SK-N-SH (cell line): ENCODE measurements around the gene NSD1. TPM values are rescaled to one million over a fixed set of nuclear protein-coding genes. Genes with fewer than 3 reads are reported as not detected.

Source experiments
- CTCF ChIA-PET: fragments of 300-600, 350-600 bp; formaldehyde crosslinking; extraction: SDS; loops from one replicate; lab custom pipeline; 2021; lab: Yijun Ruan, JAX
- POLR2A ChIA-PET: fragments of 350-600 bp; sonication (Branson Sonifier 250); formaldehyde crosslinking; extraction: SDS; loops from one replicate; lab custom pipeline; 2020; ENCODE audit warnings: antibody characterized with exemption, inconsistent platforms; lab: Yijun Ruan, JAX
- DNase-seq: peaks from one replicate; pipeline ENCODE4 v3.0.0; 2012
- H2AFZ ChIP-seq: fragments of 200-600 bp; sonication (generic); 2 replicates; pipeline ENCODE4 v1.8.1; 2016; ENCODE audit warnings: antibody characterized with exemption, mild to moderate bottlenecking, low read depth
- H3F3A ChIP-seq: fragments of 200-600 bp; sonication (generic); replicated peaks from 2 replicates; pipeline ENCODE3; 2016; ENCODE audit warnings: antibody characterized with exemption, mild to moderate bottlenecking; ENCODE audit not compliant: insufficient read depth
- H3K27ac ChIP-seq, 2 experiments: fragments of 200-500 bp in 1 of 2; fragments of 200-600 bp in 1 of 2; sonication (Bioruptor generic) in 1 of 2; sonication (generic), shearing (Covaris generic) in 1 of 2; 2 replicates each; pipeline versions ENCODE4 v1.5.1 to v1.6.1; 2014 to 2016; ENCODE audit warnings: low read depth in 2 of 2, inconsistent platforms in 1 of 2, low read length in 1 of 2, mild to moderate bottlenecking in 1 of 2, mixed read lengths in 1 of 2
- H3K27me3 ChIP-seq: fragments of 200-600 bp; sonication (generic), shearing (Covaris generic); 2 replicates; pipeline ENCODE4 v1.6.1; 2016; ENCODE audit warnings: mixed run types; ENCODE audit not compliant: insufficient read depth
- H3K36me3 ChIP-seq, 2 experiments: fragments of 200-500 bp in 1 of 2; fragments of 200-600 bp in 1 of 2; sonication (Bioruptor generic) in 1 of 2; sonication (generic) in 1 of 2; replicated peaks in 1 of 2; 2 replicates each; pipeline versions ENCODE3 to v1.5.1; 2014 to 2016; ENCODE audit warnings: low read length in 1 of 2, mild to moderate bottlenecking in 1 of 2; ENCODE audit not compliant: insufficient read depth in 2 of 2, control insufficient read depth in 1 of 2
- H3K4me1 ChIP-seq, 2 experiments: fragments of 200-500 bp in 1 of 2; fragments of 200-600 bp in 1 of 2; sonication (Bioruptor generic) in 1 of 2; sonication (generic), shearing (Covaris generic) in 1 of 2; 2 replicates each; pipeline versions ENCODE4 v1.5.1 to v1.6.1; 2014 to 2016; ENCODE audit warnings: low read depth in 1 of 2, low read length in 1 of 2, mixed run types in 1 of 2; ENCODE audit not compliant: insufficient read depth in 2 of 2, control insufficient read depth in 1 of 2
- H3K4me2 ChIP-seq: fragments of 200-600 bp; sonication (generic), shearing (Covaris generic); 2 replicates; pipeline ENCODE4 v1.6.1; 2017; ENCODE audit warnings: mixed run types
- H3K4me3 ChIP-seq, 2 experiments: fragments of 200-500 bp in 1 of 2; fragments of 200-600 bp in 1 of 2; sonication (Bioruptor generic) in 1 of 2; sonication (generic), shearing (Covaris generic) in 1 of 2; 2 replicates each; pipeline versions ENCODE4 v1.5.1 to v1.8.1; 2014 to 2016; ENCODE audit warnings: low read depth in 2 of 2, inconsistent platforms in 1 of 2, low read length in 1 of 2, mild to moderate bottlenecking in 1 of 2, mixed read lengths in 1 of 2, moderate library complexity in 1 of 2
- H3K79me2 ChIP-seq: fragments of 200-600 bp; sonication (generic); 2 replicates; pipeline ENCODE4 v1.8.1; 2017; ENCODE audit warnings: mild to moderate bottlenecking; ENCODE audit not compliant: insufficient read depth
- H3K9ac ChIP-seq: fragments of 200-600 bp; sonication (generic); 2 replicates; pipeline ENCODE4 v1.6.1; 2017; ENCODE audit warnings: mixed run types
- H3K9me2 ChIP-seq: fragments of 200-600 bp; sonication (generic); 2 replicates; pipeline ENCODE4 v1.6.1; 2017; ENCODE audit warnings: mixed run types
- H3K9me3 ChIP-seq: fragments of 200-600 bp; sonication (generic); 2 replicates; pipeline ENCODE4 v1.6.1; 2017; ENCODE audit warnings: mixed run types, mild to moderate bottlenecking, moderate library complexity
- H4K20me1 ChIP-seq: fragments of 200-600 bp; sonication (generic); 2 replicates; pipeline ENCODE4 v1.6.1; 2017; ENCODE audit warnings: mild to moderate bottlenecking, mixed run types; ENCODE audit not compliant: insufficient read depth
- CHD2 ChIP-seq: fragments of 150-350 bp; IDR thresholded peaks from 2 replicates; pipeline ENCODE4 v1.6.1; 2018; ENCODE audit warnings: low read length; ENCODE audit not compliant: partially characterized antibody
- ELF1 ChIP-seq: IDR thresholded peaks from 2 replicates; pipeline ENCODE4 v1.4.0; 2012
- FOSL2 ChIP-seq: IDR thresholded peaks from 2 replicates; pipeline ENCODE4 v1.4.0; 2012; ENCODE audit warnings: low read depth, mild to moderate bottlenecking, moderate library complexity, borderline replicate concordance
- FOXJ3 ChIP-seq: sonication (generic); formaldehyde crosslinking; IDR thresholded peaks from 2 replicates; pipeline ENCODE4 v1.5.1; 2020; ENCODE audit warnings: mild to moderate bottlenecking, missing genetic modification reagents
- FOXM1 ChIP-seq: IDR thresholded peaks from 2 replicates; pipeline ENCODE4 v1.4.0; 2012; ENCODE audit warnings: low read depth, mild to moderate bottlenecking
- GATA2 ChIP-seq: sonication (generic); formaldehyde crosslinking; IDR thresholded peaks from 2 replicates; pipeline ENCODE4 v1.5.0; 2020; ENCODE audit warnings: mild to moderate bottlenecking, missing genetic modification reagents
- MEF2A ChIP-seq: IDR thresholded peaks from 2 replicates; pipeline ENCODE4 v1.4.0; 2012; ENCODE audit warnings: low read depth, borderline replicate concordance
- MXI1 ChIP-seq: IDR thresholded peaks from 2 replicates; pipeline ENCODE4 v1.6.1; 2012; ENCODE audit warnings: mild to moderate bottlenecking, low read depth, low read length, improper control_type of control experiment
- POLR2AphosphoS5 ChIP-seq: IDR thresholded peaks from 2 replicates; pipeline ENCODE4 v1.6.1; 2012; ENCODE audit warnings: low read depth, low read length
- RFX5 ChIP-seq: IDR thresholded peaks from 2 replicates; pipeline ENCODE4 v1.6.1; 2012; ENCODE audit warnings: mild to moderate bottlenecking, improper control_type of control experiment, low read length
- SIN3A ChIP-seq: IDR thresholded peaks from 2 replicates; pipeline ENCODE4 v1.6.1; 2012; ENCODE audit warnings: low read depth, mild to moderate bottlenecking, low read length, moderate library complexity, borderline replicate concordance
- SMC3 ChIP-seq: IDR thresholded peaks from 2 replicates; pipeline ENCODE4 v1.6.1; 2012; ENCODE audit warnings: low read depth, low read length, improper control_type of control experiment
- TCF12 ChIP-seq: IDR thresholded peaks from 2 replicates; pipeline ENCODE4 v1.4.0; 2012
- TEAD4 ChIP-seq: IDR thresholded peaks from 2 replicates; pipeline ENCODE4 v1.4.0; 2012; ENCODE audit warnings: mild to moderate bottlenecking, borderline replicate concordance; ENCODE audit not compliant: insufficient read depth
- YY1 ChIP-seq: IDR thresholded peaks from 2 replicates; pipeline ENCODE4 v1.4.0; 2012; ENCODE audit warnings: low read depth, mild to moderate bottlenecking
- WGBS: methylation state at CpG from one replicate; pipeline ENCODE4 v1.1.6; 2017; ENCODE audit warnings: low lambda C conversion rate; 5-methylcytosine and 5-hydroxymethylcytosine counted together
- polyA plus RNA-seq, 3 experiments: library from polyadenylated mRNA; depleted of rRNA; stranded (reverse); fragments of >200 nt; gene quantifications; 2 replicates each; pipeline ENCODE4 v1.2.3, GENCODE V29; 2012
- TF ChIP-seq, protein P1 (sequence below): fragments of 150-350 bp; IDR thresholded peaks from 2 replicates; pipeline ENCODE4 v1.6.1; 2016; ENCODE audit warnings: mild to moderate bottlenecking, low read depth, low read length
- TF ChIP-seq, protein P2 (sequence below): fragments of 200-600 bp; sonication (generic); IDR thresholded peaks from 2 replicates; pipeline ENCODE4 v1.6.1; 2017; ENCODE audit warnings: antibody characterized with exemption, mild to moderate bottlenecking, moderate library complexity
- TF ChIP-seq, protein P3 (sequence below): IDR thresholded peaks from 2 replicates; pipeline ENCODE4 v1.4.0; 2012; ENCODE audit warnings: low read depth
- TF ChIP-seq, protein P4 (sequence below): IDR thresholded peaks from 2 replicates; pipeline ENCODE4; 2012
- TF ChIP-seq, protein P5 (sequence below): fragments of 150-350 bp; IDR thresholded peaks from 2 replicates; pipeline ENCODE4 v1.6.1; 2017; ENCODE audit warnings: antibody characterized with exemption, low read length, low read depth, borderline replicate concordance

NSD1 gene
- polyA plus RNA-seq, 1 of the 3 experiments (the other 2 are of a cell fraction): 6.7 TPM

DNA sequence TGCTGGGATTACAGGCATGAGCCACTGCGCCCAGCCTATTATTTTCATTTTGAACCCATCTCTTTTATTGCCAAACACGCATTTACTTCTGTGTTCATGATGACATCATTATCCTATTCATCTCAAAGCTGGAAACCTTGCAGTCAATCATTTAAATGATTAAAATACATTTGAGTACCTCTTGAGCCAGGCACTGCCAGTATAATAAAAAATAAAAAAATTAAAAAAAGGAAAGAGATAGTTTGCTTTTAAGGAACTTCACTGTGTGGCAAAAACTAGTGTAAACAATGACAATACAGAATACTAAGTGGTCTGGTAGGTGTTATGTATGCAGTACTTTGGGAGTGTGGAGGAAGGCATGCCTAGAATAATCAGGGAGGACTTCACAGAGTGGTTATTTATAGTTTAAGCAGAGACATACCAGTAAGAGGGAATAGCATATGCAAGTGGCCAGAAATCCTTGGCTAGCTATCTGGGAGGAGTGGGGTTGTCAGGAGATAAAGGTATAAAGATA lies 8.6 kb downstream of the NSD1 start:
- POLR2A ChIA-PET: no interaction called here
- CTCF ChIA-PET: no interaction called here
- 93% methylated on average over 2 of the region's 2 CpGs for WGBS
- H3K9ac ChIP-seq: no peak overlapping the region
- no peak overlapping the region for H3K4me2 ChIP-seq
- no peak overlapping the region for H2AFZ ChIP-seq
- H3K4me3 ChIP-seq: no peak overlapping the region
- H3K9me2 ChIP-seq: no peaks in the 10 kb centered on the region
- peaks cover 3% of the 10 kb centered on the region; the same call in 1 of the 2 replicates for H4K20me1 ChIP-seq
- H3K27ac ChIP-seq: no peak overlapping the region
- peaks cover 97% of the 10 kb centered on the region for H3K79me2 ChIP-seq
- H3K9me3 ChIP-seq: no peaks in the 10 kb centered on the region
- no peaks in the 10 kb centered on the region; a peak in 1 of 4 replicates for H3K4me1 ChIP-seq
- H3F3A ChIP-seq: peaks cover 4% of the 10 kb centered on the region
- peaks cover 14 to 49% of the 10 kb centered on the region in 2 experiments for H3K36me3 ChIP-seq
- no peaks in the 10 kb centered on the region for H3K27me3 ChIP-seq
- DNase-seq: no peak
- TF ChIP-seq, protein P1, sequence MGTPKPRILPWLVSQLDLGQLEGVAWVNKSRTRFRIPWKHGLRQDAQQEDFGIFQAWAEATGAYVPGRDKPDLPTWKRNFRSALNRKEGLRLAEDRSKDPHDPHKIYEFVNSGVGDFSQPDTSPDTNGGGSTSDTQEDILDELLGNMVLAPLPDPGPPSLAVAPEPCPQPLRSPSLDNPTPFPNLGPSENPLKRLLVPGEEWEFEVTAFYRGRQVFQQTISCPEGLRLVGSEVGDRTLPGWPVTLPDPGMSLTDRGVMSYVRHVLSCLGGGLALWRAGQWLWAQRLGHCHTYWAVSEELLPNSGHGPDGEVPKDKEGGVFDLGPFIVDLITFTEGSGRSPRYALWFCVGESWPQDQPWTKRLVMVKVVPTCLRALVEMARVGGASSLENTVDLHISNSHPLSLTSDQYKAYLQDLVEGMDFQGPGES: no peak
- TF ChIP-seq, protein P2, sequence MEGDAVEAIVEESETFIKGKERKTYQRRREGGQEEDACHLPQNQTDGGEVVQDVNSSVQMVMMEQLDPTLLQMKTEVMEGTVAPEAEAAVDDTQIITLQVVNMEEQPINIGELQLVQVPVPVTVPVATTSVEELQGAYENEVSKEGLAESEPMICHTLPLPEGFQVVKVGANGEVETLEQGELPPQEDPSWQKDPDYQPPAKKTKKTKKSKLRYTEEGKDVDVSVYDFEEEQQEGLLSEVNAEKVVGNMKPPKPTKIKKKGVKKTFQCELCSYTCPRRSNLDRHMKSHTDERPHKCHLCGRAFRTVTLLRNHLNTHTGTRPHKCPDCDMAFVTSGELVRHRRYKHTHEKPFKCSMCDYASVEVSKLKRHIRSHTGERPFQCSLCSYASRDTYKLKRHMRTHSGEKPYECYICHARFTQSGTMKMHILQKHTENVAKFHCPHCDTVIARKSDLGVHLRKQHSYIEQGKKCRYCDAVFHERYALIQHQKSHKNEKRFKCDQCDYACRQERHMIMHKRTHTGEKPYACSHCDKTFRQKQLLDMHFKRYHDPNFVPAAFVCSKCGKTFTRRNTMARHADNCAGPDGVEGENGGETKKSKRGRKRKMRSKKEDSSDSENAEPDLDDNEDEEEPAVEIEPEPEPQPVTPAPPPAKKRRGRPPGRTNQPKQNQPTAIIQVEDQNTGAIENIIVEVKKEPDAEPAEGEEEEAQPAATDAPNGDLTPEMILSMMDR: no peak
- TF ChIP-seq CHD2: no peak
- TF ChIP-seq MXI1: no peak
- no peak for TF ChIP-seq POLR2AphosphoS5
- TF ChIP-seq FOXM1: no peak
- no peak for TF ChIP-seq RFX5
- TF ChIP-seq, protein P3, sequence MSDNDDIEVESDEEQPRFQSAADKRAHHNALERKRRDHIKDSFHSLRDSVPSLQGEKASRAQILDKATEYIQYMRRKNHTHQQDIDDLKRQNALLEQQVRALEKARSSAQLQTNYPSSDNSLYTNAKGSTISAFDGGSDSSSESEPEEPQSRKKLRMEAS: no peak
- no peak for TF ChIP-seq SIN3A
- TF ChIP-seq TEAD4: no peak
- TF ChIP-seq, protein P4, sequence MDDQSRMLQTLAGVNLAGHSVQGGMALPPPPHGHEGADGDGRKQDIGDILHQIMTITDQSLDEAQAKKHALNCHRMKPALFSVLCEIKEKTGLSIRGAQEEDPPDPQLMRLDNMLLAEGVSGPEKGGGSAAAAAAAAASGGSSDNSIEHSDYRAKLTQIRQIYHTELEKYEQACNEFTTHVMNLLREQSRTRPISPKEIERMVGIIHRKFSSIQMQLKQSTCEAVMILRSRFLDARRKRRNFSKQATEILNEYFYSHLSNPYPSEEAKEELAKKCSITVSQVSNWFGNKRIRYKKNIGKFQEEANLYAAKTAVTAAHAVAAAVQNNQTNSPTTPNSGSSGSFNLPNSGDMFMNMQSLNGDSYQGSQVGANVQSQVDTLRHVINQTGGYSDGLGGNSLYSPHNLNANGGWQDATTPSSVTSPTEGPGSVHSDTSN: no peak
- no peak for TF ChIP-seq GATA2 (CRISPR knock-in tag)
- TF ChIP-seq, protein P5, sequence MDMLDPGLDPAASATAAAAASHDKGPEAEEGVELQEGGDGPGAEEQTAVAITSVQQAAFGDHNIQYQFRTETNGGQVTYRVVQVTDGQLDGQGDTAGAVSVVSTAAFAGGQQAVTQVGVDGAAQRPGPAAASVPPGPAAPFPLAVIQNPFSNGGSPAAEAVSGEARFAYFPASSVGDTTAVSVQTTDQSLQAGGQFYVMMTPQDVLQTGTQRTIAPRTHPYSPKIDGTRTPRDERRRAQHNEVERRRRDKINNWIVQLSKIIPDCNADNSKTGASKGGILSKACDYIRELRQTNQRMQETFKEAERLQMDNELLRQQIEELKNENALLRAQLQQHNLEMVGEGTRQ: no peak
- TF ChIP-seq TCF12: no peak
- no peak for TF ChIP-seq FOSL2
- TF ChIP-seq ELF1: no peak
- no peak for TF ChIP-seq MEF2A
- TF ChIP-seq YY1: no peak
- TF ChIP-seq FOXJ3 (CRISPR knock-in tag): no peak
- no peak for TF ChIP-seq SMC3
- TF ChIP-seq, all 33 proteins: peak for 0
